ELR (cell line): ENCODE results near the gene DHDH.
A peak's percentile ranks its signal among the peaks of the same experiment; 100 is the strongest.

Source experiments
- DNase-seq: peaks from one replicate; pipeline ENCODE4 v3.0.0-alpha.2; 2015; ENCODE audit warnings: low read depth

Gene DHDH

DNA sequence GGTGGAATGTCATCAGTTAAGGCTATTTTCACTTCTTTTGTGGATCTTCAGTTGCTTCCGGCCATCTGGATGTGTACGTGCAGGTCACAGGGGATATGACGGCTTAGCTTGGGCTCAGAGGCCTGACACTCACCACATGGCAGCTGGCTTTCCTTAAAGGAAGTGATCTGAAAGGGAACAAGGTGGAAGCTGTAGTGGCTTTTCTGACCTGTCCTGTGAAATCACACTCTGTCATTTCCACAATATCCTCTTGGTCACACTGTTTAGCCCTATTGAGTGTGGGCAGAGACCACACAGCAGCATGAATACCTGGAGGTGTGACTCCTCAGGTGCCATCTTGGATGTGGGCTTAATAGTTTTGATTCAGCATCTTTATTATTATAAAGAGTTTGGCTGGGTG is 16.7 kb downstream of the DHDH start:
- DNase-seq: no peak

DNA sequence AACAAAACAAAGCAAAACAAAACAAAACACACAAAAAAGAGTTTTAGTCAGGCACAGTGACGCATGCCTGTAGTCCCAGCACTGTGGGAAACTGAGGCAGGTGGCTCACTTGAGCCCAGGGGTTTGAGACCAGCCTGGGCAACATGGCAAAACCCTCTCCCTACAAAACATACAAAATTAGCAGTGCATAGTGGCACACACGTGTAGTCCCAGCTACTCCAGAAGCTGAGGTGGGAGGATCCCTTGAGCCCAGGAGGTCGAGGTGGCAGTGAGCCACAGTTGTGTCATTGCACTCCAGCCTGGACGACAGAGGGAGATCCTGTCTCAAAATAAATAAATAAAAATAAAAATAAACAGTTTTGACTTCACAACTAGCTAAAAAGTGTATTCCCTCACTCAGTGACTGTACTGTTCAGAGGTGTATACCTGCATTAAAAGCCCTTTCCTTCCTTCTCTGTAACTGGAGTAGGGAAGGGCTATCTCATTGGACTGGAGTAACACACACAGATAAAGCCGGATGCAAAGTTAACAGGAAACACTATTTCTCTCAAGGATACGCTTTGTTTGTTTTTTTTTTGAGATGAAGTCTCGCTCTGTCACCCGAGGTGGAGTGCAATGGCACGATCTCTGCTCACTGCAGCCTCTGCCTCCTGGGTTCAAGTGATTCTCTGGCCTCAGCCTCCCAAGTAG is 17.5 kb downstream of the DHDH start:
- no peak for DNase-seq

- no peak for DNase-seq
These were observed 19.6 kb downstream of the DHDH start for GRCh38 chr19:48953141-48953540.

DNA sequence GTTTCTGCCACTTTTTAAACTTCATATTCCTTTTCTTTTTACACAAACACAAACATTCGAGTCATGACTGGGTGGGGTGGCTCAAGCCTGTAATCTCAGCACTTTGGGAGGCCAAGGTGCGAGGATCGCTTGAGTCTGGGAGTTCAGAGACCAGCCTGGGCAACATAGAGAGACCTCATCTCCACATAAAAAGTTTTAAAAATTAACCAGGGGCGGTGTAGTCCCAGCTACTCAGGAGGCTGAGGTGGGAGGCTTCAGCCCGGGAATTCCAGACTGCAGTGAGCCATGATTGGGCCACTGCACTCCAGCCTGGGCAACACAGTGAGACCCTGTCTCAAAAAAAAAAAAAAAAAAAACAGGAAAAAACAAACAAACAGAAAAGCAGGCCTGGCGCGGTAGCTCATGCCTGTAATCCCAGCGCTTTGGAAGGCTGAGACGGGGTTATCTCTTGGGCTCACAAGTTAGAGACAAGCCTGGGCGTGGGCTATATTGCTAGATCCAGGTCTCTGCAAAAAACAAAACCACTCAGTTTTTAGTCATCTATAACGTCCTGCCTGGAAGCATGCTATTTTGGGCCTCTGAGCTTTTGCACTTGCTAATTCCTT is 20.6 kb downstream of the DHDH start:
- DNase-seq: no peak

DNA sequence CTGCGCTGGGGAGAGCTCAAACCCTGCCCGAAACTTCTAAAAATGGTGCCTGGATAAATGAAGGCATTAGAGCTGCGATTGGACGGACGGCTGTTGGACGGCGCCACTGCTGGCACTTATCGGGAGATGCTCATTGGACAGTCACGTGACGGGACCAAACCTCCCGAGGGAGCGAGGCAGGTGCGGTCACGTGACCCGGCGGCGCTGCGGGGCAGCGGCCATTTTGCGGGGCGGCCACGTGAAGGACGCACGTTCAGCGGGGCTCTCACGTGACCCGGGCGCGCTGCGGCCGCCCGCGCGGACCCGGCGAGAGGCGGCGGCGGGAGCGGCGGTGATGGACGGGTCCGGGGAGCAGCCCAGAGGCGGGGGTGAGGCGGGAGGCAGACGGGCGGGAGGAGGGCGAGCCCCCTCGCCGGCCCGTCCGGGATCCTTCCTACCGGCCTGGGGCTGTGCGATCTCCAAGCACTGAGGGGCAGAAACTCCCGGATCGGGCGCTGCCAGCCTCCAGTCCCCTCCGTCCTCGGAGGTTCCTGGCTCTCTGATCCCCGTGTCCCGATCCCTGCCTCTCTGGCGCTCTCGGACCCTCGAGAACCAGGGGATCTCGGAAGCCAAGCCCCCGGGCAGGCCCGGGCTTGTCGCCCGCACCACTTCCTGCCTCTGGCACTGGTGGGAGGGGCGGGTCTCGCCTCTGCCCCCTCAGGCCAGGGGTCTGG is 21.3 kb downstream of the DHDH start, which contains the start of gene BAX:
Gene BAX (plus strand): TSS at position 281 of the 713 bp plus-strand sequence. CDS start 54 bp downstream, at position 335.
- peak; percentile 97 for DNase-seq

- DNase-seq: no peak
These were observed 21.9 kb downstream of the DHDH start for GRCh38 chr19:48955308-48955958.

- no peak for DNase-seq
These were observed 24.5 kb downstream of the DHDH start for GRCh38 chr19:48958006-48958405.

DNA sequence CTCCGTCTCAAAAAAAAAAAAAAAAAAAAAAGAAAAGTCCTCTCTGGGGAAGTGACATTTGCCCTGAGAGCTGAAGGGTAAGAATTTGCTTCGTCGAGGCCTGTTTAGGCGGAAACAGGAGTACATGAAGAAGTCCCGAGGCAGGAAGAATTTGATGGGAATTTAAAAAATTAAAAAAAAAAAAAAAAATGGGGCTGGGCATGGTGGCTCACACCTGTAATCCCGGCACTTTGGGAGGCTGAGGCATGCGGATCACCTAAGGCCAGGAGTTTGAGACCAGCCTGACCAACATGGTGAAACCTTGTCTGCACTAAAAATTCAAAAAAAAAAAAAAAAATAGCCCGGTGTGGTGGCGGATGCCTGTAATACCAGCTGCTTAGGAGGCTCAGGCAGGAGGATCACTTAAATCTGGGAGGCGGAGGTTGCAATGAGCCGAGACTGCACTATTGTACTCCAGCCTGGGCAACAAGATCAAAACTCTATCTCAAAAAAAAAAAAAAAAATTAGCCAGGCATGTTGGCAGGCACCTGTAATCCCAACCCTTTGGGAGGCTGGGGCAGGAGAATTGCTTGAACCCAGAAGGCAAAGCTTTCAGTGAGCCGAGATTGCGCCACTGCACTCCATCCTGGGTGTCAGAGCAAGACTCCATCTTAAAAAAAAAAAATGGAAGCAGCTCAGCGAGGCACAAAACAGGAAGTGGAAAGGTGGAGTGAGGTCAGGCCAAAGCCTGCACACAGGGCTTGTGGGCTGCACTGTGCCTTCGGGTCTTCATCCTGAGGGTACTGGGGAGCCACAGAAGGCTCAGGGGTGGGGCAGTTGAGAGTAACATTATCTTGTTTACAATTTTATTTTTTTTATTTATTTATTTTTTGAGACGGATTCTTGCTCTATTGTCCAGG is 26.1 kb downstream of the DHDH start:
- DNase-seq: no peak

DNA sequence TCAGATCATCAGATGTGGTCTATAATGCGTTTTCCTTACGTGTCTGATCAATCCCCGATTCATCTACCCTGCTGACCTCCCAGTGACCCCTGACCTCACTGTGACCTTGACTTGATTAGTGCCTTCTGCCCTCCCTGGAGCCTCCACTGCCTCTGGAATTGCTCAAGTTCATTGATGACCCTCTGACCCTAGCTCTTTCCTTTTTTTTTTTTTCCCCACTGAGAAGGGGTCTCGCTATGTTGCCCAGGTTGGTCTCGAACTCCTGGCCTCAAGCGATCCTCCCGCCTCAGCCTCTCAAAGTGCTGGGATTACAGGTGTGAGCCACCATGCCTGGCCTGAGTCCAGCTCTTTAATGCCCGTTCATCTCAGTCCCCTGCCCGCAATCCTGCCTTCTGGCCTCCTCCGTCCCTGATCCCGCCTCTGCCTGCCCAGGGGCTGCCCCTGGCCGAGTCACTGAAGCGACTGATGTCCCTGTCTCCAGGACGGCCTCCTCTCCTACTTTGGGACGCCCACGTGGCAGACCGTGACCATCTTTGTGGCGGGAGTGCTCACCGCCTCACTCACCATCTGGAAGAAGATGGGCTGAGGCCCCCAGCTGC is 27.7 kb downstream of the DHDH start:
- DNase-seq: peak; percentile 8

DNA sequence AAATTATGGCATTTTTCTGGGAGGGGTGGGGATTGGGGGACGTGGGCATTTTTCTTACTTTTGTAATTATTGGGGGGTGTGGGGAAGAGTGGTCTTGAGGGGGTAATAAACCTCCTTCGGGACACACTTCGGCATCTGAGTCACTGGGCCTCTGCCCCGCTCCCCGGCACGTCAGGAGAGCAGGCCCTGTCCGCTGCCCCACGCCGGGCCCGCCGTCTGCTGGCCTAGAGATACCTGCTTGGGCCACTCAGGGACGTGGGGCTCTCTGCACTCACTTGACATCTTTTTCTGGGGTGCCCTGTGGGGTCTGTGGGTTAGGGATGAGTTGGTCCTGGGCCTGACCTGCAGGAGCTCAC is 28.2 kb downstream of the DHDH start:
- no peak for DNase-seq

DNA sequence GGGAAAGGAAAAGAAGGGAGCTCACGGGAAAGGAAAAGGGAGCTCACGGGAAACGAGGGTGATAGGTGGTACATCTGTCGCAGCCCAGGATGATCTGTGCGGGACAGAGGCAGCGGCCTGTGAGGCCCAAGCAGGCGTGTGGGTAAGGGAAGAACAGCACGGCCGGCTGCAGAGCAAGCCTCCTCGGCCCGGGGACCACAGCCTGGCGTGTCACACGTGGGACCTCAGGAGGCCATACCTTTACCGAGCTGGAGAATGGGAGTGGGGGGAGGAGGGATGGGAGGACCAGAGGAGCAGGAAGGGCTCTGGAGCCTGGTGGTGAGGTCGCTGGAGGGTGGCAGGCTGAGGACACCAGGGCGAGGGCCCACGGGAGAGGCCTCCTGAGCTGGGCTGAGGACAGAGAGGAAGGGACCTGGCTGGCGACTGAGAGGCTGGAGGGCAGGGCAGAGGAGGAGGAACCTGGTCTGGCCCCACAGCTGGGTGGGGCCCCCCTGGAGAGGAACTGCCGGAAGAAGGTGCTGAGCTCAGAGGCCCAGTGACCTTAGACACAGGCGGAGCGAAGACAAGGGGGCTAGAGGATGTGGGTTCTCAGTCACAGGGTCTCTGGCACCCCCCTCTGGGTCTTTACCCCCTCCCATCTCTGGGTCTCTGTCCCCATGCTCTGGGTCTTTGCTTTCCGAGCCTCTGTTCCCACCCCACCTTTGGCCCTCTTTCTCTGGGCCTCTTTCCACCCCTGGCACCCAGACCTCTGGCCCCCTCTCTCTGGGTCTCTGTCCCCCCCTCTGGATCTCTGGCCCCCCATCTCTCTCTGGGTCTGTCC is 28.7 kb downstream of the DHDH start:
- peak; percentile 80 for DNase-seq

DNA sequence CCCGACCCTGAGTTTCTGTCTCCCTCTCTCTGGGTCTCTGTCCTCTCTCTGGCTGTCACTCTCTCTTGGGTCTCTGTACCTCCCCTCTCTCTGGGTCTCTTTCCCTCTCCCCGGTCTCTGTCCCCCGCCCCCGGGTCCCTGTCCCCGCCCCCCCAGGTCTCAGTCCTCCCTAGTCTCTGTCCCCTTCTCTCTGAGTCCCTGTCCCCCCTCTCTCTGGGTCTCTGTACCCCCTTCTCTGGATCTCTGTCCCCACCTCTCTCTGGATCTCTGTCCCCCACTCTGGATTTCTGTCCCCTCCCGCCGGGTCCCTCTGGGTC is 29.3 kb downstream of the DHDH start:
- no peak for DNase-seq

- DNase-seq: peak; percentile 86
These were observed 30.1 kb downstream of the DHDH start for GRCh38 chr19:48963371-48964204.

DNA sequence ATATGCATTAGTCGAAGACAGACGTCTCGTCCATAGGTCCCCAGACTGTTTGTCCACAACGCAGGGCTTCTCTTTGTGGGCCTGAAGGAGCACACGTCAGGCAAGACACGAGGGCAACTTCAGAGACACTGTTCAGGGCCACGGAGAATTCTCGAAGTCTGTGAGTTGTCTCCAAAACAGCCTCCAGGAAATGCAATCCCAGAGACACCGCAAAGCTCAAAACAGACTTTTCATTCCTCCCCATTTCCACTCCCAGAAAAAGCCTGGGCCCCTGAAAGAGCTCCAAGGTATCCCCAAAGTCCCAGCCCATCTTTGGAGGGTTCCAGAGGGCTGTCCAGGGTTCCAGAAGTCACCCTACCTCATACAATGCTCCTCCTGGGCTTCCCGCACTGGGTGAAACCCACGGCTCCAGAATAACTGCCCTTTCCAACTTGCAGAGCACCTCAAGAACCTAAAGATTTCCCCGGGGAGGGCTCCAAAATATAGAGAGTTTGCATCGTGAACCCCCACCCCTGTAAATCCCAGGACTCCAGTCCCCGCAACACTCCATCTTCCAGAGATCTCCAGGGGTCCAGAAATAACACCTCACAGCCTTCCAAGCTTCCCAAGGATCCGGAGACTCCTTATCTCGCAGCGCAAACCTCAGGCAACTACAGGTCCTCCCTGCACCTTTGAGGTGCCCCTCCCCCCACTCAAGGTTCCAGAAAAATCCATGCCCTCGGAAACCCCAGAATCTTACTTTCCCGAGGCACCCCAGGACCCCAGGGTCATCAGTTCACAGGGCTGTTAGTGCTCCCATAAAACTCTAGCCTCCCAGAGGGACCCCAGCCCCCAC is 30.9 kb downstream of the DHDH start:
- DNase-seq: peak; percentile 65

DNA sequence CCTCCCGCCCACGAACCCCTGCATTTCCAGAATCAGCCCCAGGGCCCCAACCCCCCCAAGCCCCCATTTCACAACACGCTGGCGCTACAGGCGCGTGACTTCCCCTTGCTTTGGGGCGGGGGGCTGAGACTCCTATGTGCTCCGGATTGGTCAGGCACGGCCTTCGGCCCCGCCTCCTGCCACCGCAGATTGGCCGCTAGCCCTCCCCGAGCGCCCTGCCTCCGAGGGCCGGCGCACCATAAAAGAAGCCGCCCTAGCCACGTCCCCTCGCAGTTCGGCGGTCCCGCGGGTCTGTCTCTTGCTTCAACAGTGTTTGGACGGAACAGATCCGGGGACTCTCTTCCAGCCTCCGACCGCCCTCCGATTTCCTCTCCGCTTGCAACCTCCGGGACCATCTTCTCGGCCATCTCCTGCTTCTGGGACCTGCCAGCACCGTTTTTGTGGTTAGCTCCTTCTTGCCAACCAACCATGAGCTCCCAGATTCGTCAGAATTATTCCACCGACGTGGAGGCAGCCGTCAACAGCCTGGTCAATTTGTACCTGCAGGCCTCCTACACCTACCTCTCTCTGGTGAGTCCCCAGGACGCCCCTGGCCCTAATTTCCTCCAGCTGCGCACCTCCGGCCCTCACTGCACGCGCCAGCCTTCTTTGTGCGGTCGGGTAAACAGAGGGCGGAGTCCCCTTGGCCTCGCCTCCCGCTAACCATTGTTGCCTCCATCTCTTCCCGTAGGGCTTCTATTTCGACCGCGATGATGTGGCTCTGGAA is 31.7 kb downstream of the DHDH start, which contains the start of gene FTL:
Gene FTL (plus strand): TSS at position 270 of the 766 bp plus-strand sequence. CDS start 199 bp downstream, at position 469.
- peak; percentile 94 for DNase-seq

- DNase-seq: peak; percentile 88
These were observed 32.5 kb downstream of the DHDH start for GRCh38 chr19:48965806-48966540.
